ENCODE data around the gene DNAJB12. TPM values are rescaled to one million over a fixed set of nuclear protein-coding genes. Genes with fewer than 3 reads are reported as not detected.
A peak's percentile ranks its signal among the peaks of the same experiment; 100 is the strongest.

DNAJB12 gene
- total RNA-seq, 1 experiment from 2014 or later = 51.0 TPM

GRCh38 chr10:72285972-72286521, 68.7 kb downstream of the DNAJB12 start:
- no peaks in the 10 kb centered on the region for H3K27me3 ChIP-seq (ENCODE audit: control insufficient read depth, insufficient read depth, low read length)
- no peaks in the 10 kb centered on the region for H3K9me3 ChIP-seq (ENCODE audit: control insufficient read depth, insufficient read depth, low read depth, low read length)
- no peak overlapping the region for H3K4me3 ChIP-seq (ENCODE audit: low read depth in 2 of 2, low read length in 2 of 2)
- in situ Hi-C loops (cut with HindIII; ENCODE audit: low pct_unique_long_range_greater_than_20kb, low sequenced_read_pairs) = no loop called here
- BruUV-seq (replicated peaks) = no TSS peak
- DNase-seq (ENCODE audit: low read depth, low spot score) (no peak), ATAC-seq (peak; percentile 73)
- H3K27ac ChIP-seq (ENCODE audit: low read length) = peak overlapping the region; percentile 82
- ChIA-PET POLR2A (no interaction called here), CTCF (no interaction called here)
- intact Hi-C loops (cut with micrococcal nuclease; ENCODE audit: unreplicated experiment) = no loop called here
- H3K4me1 ChIP-seq (ENCODE audit: control insufficient read depth, insufficient read depth, low read length) = peaks cover 25% of the 10 kb centered on the region
- no peaks in the 10 kb centered on the region for H3K36me3 ChIP-seq (ENCODE audit: control insufficient read depth, insufficient read depth, low read length)
- TF ChIP-seq CTCF (IDR thresholded peaks at IDR 0.05) (no peak), SIN3A (IDR thresholded peaks at IDR 0.05; ENCODE audit: borderline replicate concordance, insufficient read depth, low read depth, low read length) (no peak), REST (IDR thresholded peaks at IDR 0.05; ENCODE audit: insufficient read depth in 1 of 2, low read depth in 2 of 2, low read length in 1 of 2) (no peak), POLR2AphosphoS5 (IDR thresholded peaks at IDR 0.05; ENCODE audit: low read depth, low read length) (no peak), TCF7L2 (IDR thresholded peaks at IDR 0.05; ENCODE audit: low read depth, low read length) (0 out of 2 replicates have a peak, but pooled peaks have one; percentile 12)

GRCh38 chr10:72283131-72283530, 71.6 kb downstream of the DNAJB12 start:
- no peaks in the 10 kb centered on the region for H3K9me3 ChIP-seq (ENCODE audit: control insufficient read depth, insufficient read depth, low read depth, low read length)
- H3K4me1 ChIP-seq (ENCODE audit: control insufficient read depth, insufficient read depth, low read length) = peaks cover 37% of the 10 kb centered on the region
- no peaks in the 10 kb centered on the region for H3K36me3 ChIP-seq (ENCODE audit: control insufficient read depth, insufficient read depth, low read length)
- in situ Hi-C loops (cut with HindIII; ENCODE audit: low pct_unique_long_range_greater_than_20kb, low sequenced_read_pairs) (no loop called here), intact Hi-C loops (cut with micrococcal nuclease; ENCODE audit: unreplicated experiment) (no loop called here)
- no peak overlapping the region for H3K4me3 ChIP-seq (ENCODE audit: low read depth in 2 of 2, low read length in 2 of 2)
- no peaks in the 10 kb centered on the region for H3K27me3 ChIP-seq (ENCODE audit: control insufficient read depth, insufficient read depth, low read length)
- CTCF ChIA-PET = no interaction called here
- TF ChIP-seq REST (IDR thresholded peaks at IDR 0.05; ENCODE audit: insufficient read depth in 1 of 2, low read depth in 2 of 2, low read length in 1 of 2) (no peak), SIN3A (IDR thresholded peaks at IDR 0.05; ENCODE audit: borderline replicate concordance, insufficient read depth, low read depth, low read length) (no peak), POLR2AphosphoS5 (IDR thresholded peaks at IDR 0.05; ENCODE audit: low read depth, low read length) (no peak), CTCF (IDR thresholded peaks at IDR 0.05) (no peak), TCF7L2 (IDR thresholded peaks at IDR 0.05; ENCODE audit: low read depth, low read length) (no peak)
- no TSS peak for BruUV-seq (replicated peaks)
- 0 out of 2 replicates have a peak overlapping the region, but pooled peaks have one; percentile 7 for H3K27ac ChIP-seq (ENCODE audit: low read length)
- POLR2A ChIA-PET = no interaction called here
- DNase-seq (ENCODE audit: low read depth, low spot score) (no peak), ATAC-seq (no peak)
